Mesenchymal stem cell (in vitro differentiated cells and primary cell): ENCODE data around the gene CIT.

Experiments used
- DNase-seq: peaks from one replicate; pipeline ENCODE4 v3.0.0-alpha.2; 2013
- H2AFZ ChIP-seq: one replicate; pipeline ENCODE4 v1.6.1; 2013; ENCODE audit warnings: low read depth, mild to moderate bottlenecking, control low read depth, inconsistent platforms, low read length, moderate library complexity
- H2AK5ac ChIP-seq: 2 replicates; pipeline ENCODE4 v1.6.1; 2013; ENCODE audit warnings: low read length, moderate library complexity, mild to moderate bottlenecking, inconsistent platforms; ENCODE audit not compliant: severe bottlenecking
- H2BK120ac ChIP-seq: one replicate; pipeline ENCODE4 v1.6.1; 2013; ENCODE audit warnings: low read depth, mild to moderate bottlenecking, inconsistent platforms, low read length, moderate library complexity
- H2BK12ac ChIP-seq, 2 experiments: one replicate each; pipeline ENCODE4 v1.6.1; 2013; ENCODE audit warnings: inconsistent platforms in 2 of 2, low read length in 2 of 2, mild to moderate bottlenecking in 2 of 2, moderate library complexity in 2 of 2, control low read depth in 1 of 2
- H2BK15ac ChIP-seq: one replicate; pipeline ENCODE4 v1.6.1; 2013; ENCODE audit warnings: mild to moderate bottlenecking, low read depth, inconsistent platforms; ENCODE audit not compliant: poor library complexity, severe bottlenecking
- H2BK5ac ChIP-seq: 2 replicates; pipeline ENCODE4 v1.6.1; 2013; ENCODE audit warnings: low read depth, mild to moderate bottlenecking, low read length, control low read depth, inconsistent platforms; ENCODE audit not compliant: poor library complexity, severe bottlenecking
- H3K14ac ChIP-seq, 2 experiments: one replicate each; pipeline ENCODE4 v1.6.1; 2013; ENCODE audit warnings: inconsistent platforms in 2 of 2, low read length in 2 of 2, control low read depth in 1 of 2, mild to moderate bottlenecking in 1 of 2, moderate library complexity in 1 of 2
- H3K18ac ChIP-seq, 2 experiments: one replicate each; pipeline ENCODE4 v1.6.1; 2013; ENCODE audit warnings: inconsistent platforms in 2 of 2, low read length in 2 of 2, control low read depth in 1 of 2, low read depth in 1 of 2, mild to moderate bottlenecking in 1 of 2
- H3K23ac ChIP-seq, 2 experiments: one replicate each; pipeline ENCODE4 v1.6.1; 2013; ENCODE audit warnings: inconsistent platforms in 2 of 2, low read length in 2 of 2, mild to moderate bottlenecking in 2 of 2, moderate library complexity in 2 of 2, control low read depth in 1 of 2
- H3K27ac ChIP-seq: 2 replicates; pipeline ENCODE4 v1.5.1; 2013; ENCODE audit warnings: mild to moderate bottlenecking, moderate library complexity, low read length, control low read depth, inconsistent platforms; ENCODE audit not compliant: poor library complexity, severe bottlenecking
- H3K27me3 ChIP-seq, 2 experiments: 2 replicates each; pipeline versions ENCODE4 v1.6.1 to v1.7.0; 2013; ENCODE audit warnings: low read length in 2 of 2, mild to moderate bottlenecking in 2 of 2, moderate library complexity in 2 of 2, control low read depth in 1 of 2, inconsistent platforms in 1 of 2; ENCODE audit not compliant: control insufficient read depth in 1 of 2, insufficient read depth in 1 of 2
- H3K36me3 ChIP-seq, 2 experiments: 2 replicates each; pipeline versions ENCODE4 v1.6.1 to v1.7.0; 2013; ENCODE audit warnings: low read length in 2 of 2, control low read depth in 1 of 2, inconsistent platforms in 1 of 2, low read depth in 1 of 2, mild to moderate bottlenecking in 1 of 2; ENCODE audit not compliant: insufficient read depth in 2 of 2, control insufficient read depth in 1 of 2
- H3K4ac ChIP-seq, 2 experiments: one replicate each; pipeline ENCODE4 v1.6.1; 2013; ENCODE audit warnings: inconsistent platforms in 2 of 2, low read length in 2 of 2, mild to moderate bottlenecking in 2 of 2, moderate library complexity in 2 of 2, control low read depth in 1 of 2, low read depth in 1 of 2
- H3K4me1 ChIP-seq: 2 replicates; pipeline ENCODE4 v1.6.1; 2013; ENCODE audit warnings: low read depth, low read length, control low read depth; ENCODE audit not compliant: control insufficient read depth, insufficient read depth
- H3K4me2 ChIP-seq: 2 replicates; pipeline ENCODE4 v1.6.1; 2013; ENCODE audit warnings: low read length, mild to moderate bottlenecking, inconsistent platforms; ENCODE audit not compliant: poor library complexity, severe bottlenecking
- H3K4me3 ChIP-seq, 2 experiments: 2 replicates each; pipeline versions ENCODE4 v1.5.1 to v1.7.0; 2013; ENCODE audit warnings: low read length in 2 of 2, mild to moderate bottlenecking in 2 of 2, control low read depth in 1 of 2, low read depth in 1 of 2; ENCODE audit not compliant: insufficient read depth in 1 of 2
- H3K79me1 ChIP-seq: replicated peaks from 2 replicates; pipeline ENCODE4 v1.6.1; 2013; ENCODE audit warnings: mild to moderate bottlenecking, control low read depth, low read length, inconsistent platforms; ENCODE audit not compliant: poor library complexity, severe bottlenecking
- H3K9ac ChIP-seq: 2 replicates; pipeline ENCODE4 v1.7.0; 2013; ENCODE audit warnings: mild to moderate bottlenecking, low read length, moderate library complexity
- H3K9me3 ChIP-seq: 2 replicates; pipeline ENCODE4 v1.7.0; 2013; ENCODE audit warnings: mild to moderate bottlenecking, low read length; ENCODE audit not compliant: control insufficient read depth
- H4K8ac ChIP-seq: one replicate; pipeline ENCODE4 v1.6.1; 2013; ENCODE audit warnings: inconsistent platforms, mild to moderate bottlenecking, low read length, moderate library complexity
- H4K91ac ChIP-seq: one replicate; pipeline ENCODE4 v1.6.1; 2013; ENCODE audit warnings: mild to moderate bottlenecking, low read length, inconsistent platforms
- WGBS: methylation state at CpG from one replicate; pipeline ENCODE4 v1.1.7; 2013; ENCODE audit warnings: mixed read lengths; 5-methylcytosine and 5-hydroxymethylcytosine counted together

CIT gene

DNA sequence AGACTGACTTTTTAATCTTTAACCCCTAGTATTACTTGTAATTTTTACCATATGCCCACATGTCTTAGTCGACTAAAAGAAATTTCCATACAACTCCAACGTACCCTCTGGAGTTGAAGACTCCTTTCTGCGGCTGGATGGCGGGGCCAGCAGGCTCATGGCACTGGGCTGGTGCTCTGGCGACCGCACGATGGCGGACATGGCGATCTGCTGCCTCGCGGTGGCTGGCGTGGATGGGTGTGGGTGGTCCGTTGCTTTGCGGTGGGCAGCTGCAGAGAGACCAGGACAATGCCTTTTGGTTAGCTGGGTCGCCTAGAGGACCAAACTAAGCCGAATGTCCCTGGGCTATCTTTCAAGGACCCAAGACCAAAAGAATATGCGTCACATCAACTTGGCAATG, 159.0 kb downstream of the CIT start:
- H2BK120ac ChIP-seq = no peak overlapping the region
- peak overlapping the region in 1 of 2 experiments; percentile 33 for H2BK12ac ChIP-seq
- peaks cover 10 to 58% of the 10 kb centered on the region in 2 experiments for H3K36me3 ChIP-seq
- no peak for DNase-seq
- no peak overlapping the region for H3K4me3 ChIP-seq
- H2BK15ac ChIP-seq = no peak overlapping the region
- no peak overlapping the region for H3K4me2 ChIP-seq
- H3K79me1 ChIP-seq = peaks cover 3% of the 10 kb centered on the region
- H3K18ac ChIP-seq = no peak overlapping the region
- H3K9me3 ChIP-seq = peaks cover 7% of the 10 kb centered on the region
- H2AFZ ChIP-seq = no peak overlapping the region
- no peak overlapping the region for H3K14ac ChIP-seq
- peak overlapping the region; percentile 37 for H4K8ac ChIP-seq
- H3K4ac ChIP-seq = no peak overlapping the region
- no peak overlapping the region for H3K27ac ChIP-seq
- H4K91ac ChIP-seq = no peak overlapping the region
- H2AK5ac ChIP-seq = no peak overlapping the region
- WGBS = 98% methylated on average over 17 of the region's 17 CpGs
- H3K9ac ChIP-seq = no peak overlapping the region
- H3K23ac ChIP-seq = no peak overlapping the region
- no peaks in the 10 kb centered on the region for H3K4me1 ChIP-seq
- H3K27me3 ChIP-seq = no peaks in the 10 kb centered on the region
- H2BK5ac ChIP-seq = no peak overlapping the region

DNA sequence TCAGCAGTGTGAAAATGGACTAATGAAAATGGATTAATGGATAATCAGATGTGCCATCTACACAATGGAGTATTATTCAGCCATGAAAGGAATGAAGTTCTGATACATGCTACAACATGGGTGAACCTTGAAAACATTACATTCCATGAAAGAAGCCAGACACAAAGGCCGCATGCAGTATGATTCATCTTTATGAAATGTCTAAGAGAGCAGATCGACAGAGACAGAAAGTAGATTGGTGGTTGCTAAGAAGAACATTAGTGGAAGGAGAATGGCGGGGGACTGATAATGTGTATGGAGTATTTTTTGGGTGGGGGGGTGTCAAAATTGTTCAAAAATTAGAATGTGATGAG, 161.9 kb downstream of the CIT start:
- no peak overlapping the region for H3K23ac ChIP-seq
- no peak overlapping the region for H2BK5ac ChIP-seq
- H4K8ac ChIP-seq = no peak overlapping the region
- H3K4ac ChIP-seq = no peak overlapping the region
- H2AFZ ChIP-seq = no peak overlapping the region
- H2BK12ac ChIP-seq = no peak overlapping the region
- no peak overlapping the region for H3K14ac ChIP-seq
- no peak overlapping the region for H2BK15ac ChIP-seq
- H3K27ac ChIP-seq = no peak overlapping the region
- no peak overlapping the region for H3K4me3 ChIP-seq
- H3K18ac ChIP-seq = no peak overlapping the region
- H3K27me3 ChIP-seq = no peaks in the 10 kb centered on the region
- peaks cover 3% of the 10 kb centered on the region for H3K79me1 ChIP-seq
- WGBS = 46% methylated on average over 3 of the region's 3 CpGs
- peaks cover 17 to 79% of the 10 kb centered on the region in 2 experiments for H3K36me3 ChIP-seq
- H2AK5ac ChIP-seq = no peak overlapping the region
- no peaks in the 10 kb centered on the region for H3K4me1 ChIP-seq
- H2BK120ac ChIP-seq = no peak overlapping the region
- H3K4me2 ChIP-seq = no peak overlapping the region
- DNase-seq = peak; percentile 61
- H4K91ac ChIP-seq = no peak overlapping the region
- H3K9ac ChIP-seq = no peak overlapping the region
- H3K9me3 ChIP-seq = peaks cover 7% of the 10 kb centered on the region

DNA sequence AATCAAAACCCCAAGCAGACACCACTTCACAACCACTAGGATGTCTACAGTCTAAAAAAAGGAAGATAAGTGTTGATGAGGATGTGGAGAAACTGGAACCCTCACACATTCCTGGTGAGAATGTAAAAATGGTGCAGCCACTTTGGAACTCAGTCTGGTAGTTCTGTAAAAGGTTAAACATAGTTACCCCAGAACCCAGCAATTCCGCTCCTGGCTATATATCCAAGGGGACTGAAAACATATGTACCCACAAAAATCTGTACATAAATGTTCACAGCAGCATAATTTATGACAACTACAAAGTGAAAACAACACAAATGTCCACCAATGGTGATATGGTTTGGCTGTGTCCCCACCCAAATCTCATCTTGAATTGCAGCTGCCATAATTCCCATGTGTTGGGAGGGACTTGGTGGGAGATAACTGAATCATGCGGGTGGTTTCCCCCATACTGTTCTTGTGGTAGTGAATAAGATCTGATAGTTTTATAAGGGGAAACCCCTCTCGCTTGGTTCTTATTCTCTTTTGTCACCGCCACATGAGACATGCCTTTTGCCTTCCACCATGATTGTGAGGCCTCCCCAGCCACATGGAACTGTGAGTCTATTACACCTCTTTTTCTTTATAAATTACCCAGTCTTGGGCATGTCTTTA, 162.4 kb downstream of the CIT start:
- Histone ChIP-seq H2BK12ac (no peak overlapping the region), H2BK120ac (no peak overlapping the region), H2BK15ac (no peak overlapping the region), H2BK5ac (no peak overlapping the region), H3K23ac (no peak overlapping the region), H3K4me2 (no peak overlapping the region), H4K8ac (no peak overlapping the region), H3K4ac (no peak overlapping the region), H3K27ac (no peak overlapping the region), H3K79me1 (peaks cover 3% of the 10 kb centered on the region), H2AFZ (no peak overlapping the region), H3K27me3 (no peaks in the 10 kb centered on the region), H2AK5ac (no peak overlapping the region), H3K14ac (no peak overlapping the region), H3K4me1 (no peaks in the 10 kb centered on the region), H3K9ac (no peak overlapping the region), H3K36me3 (peaks cover 17 to 79% of the 10 kb centered on the region in 2 experiments), H3K18ac (no peak overlapping the region), H3K4me3 (no peak overlapping the region), H4K91ac (no peak overlapping the region), H3K9me3 (peaks cover 7% of the 10 kb centered on the region)
- no peak for DNase-seq
- 97% methylated on average over 4 of the region's 4 CpGs for WGBS

GRCh38 chr12:119713551-119714031, 163.5 kb downstream of the CIT start:
- peaks cover 7% of the 10 kb centered on the region for H3K9me3 ChIP-seq
- H3K23ac ChIP-seq = no peak overlapping the region
- H3K79me1 ChIP-seq = peaks cover 3% of the 10 kb centered on the region
- H4K91ac ChIP-seq = peak overlapping the region; percentile 22
- no peak overlapping the region for H3K4me3 ChIP-seq
- WGBS = 99% methylated on average over 7 of the region's 8 CpGs
- no peak overlapping the region for H2BK12ac ChIP-seq
- H3K18ac ChIP-seq = no peak overlapping the region
- peaks cover 17 to 82% of the 10 kb centered on the region in 2 experiments for H3K36me3 ChIP-seq
- H2AK5ac ChIP-seq = no peak overlapping the region
- H3K27ac ChIP-seq = no peak overlapping the region
- H4K8ac ChIP-seq = no peak overlapping the region
- no peak for DNase-seq
- no peak overlapping the region for H2BK15ac ChIP-seq
- H2BK120ac ChIP-seq = no peak overlapping the region
- H3K27me3 ChIP-seq = no peaks in the 10 kb centered on the region
- H3K4me1 ChIP-seq = no peaks in the 10 kb centered on the region
- no peak overlapping the region for H3K4ac ChIP-seq
- H2BK5ac ChIP-seq = no peak overlapping the region
- H3K9ac ChIP-seq = no peak overlapping the region
- H2AFZ ChIP-seq = no peak overlapping the region
- no peak overlapping the region for H3K14ac ChIP-seq
- H3K4me2 ChIP-seq = no peak overlapping the region
